GM19328 (cell line): ENCODE results near the gene COX7A1.
"Not testable (repeated sequence)": the region's sequence is repeated elsewhere in the genome, so short reads cannot be mapped to it uniquely, and the experiment has no call there.

Experiments used
- ATAC-seq: cut with Tn5 transposase; IDR thresholded peaks from one replicate; pipeline ENCODE4 v1.9.1; 2021; ENCODE audit warnings: mild to moderate bottlenecking, moderate library complexity; ENCODE audit not compliant: unreplicated experiment

The COX7A1 gene

DNA sequence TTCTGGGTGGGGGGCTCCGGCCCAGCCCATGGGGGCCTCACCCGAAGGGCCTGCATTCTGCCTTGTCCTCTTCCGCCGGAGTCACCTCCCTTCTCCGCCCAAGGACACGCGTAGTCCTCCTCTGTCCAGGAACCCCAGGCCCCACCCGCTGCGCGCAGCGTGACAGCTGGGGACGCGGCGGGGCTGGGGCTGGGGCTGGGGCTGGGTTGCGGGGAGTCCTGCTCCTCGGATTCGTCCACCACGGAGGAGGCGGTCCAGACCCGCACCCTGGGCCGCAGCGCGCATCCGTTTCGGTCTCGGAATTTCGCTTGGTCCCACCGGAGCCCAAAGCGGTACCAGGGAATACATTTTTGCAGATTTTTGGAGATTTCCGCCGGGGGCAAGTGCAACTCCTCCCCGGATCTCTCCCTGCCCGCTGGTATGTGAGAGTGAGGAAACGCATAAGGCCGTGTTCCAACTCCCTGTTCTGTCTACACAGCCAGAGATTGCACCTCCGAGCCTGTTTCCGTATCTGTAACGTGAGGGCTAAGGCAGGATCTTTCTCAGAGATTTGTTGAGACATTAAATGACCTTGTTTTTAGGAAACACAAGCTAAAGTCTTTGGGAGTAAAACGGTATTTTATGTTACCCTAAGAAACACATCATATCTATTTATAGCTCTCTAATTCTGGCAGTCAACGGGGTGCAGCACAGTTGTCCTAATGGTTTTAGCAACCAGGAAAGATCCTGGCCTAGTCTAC is at the start of gene COX7A1:
COX7A1 (minus strand) TSS at position 96 of the 740 bp plus-strand sequence; CDS start at position 56, 40 bp downstream.
- ATAC-seq, result no peak

DNA sequence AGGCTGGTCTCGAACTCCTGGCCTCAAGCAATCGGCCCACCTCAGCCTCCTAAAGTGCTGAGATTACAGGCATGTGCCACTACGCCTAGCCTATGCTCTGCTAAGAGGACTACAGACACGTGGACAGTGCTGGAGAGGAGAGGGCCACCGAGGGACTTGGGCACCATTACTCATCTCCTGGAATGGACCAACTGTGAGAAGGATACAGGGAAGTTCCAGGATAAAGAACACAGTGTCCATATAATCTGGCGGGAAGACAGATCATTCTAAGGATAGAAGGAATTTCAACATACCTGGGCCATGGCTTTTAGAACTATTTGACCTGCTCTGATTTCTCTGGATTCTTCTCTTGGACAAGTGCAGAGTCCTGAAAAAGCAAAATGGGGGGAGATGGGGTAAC is 49.4 kb upstream of the COX7A1 start:
- ATAC-seq, result no peak

DNA sequence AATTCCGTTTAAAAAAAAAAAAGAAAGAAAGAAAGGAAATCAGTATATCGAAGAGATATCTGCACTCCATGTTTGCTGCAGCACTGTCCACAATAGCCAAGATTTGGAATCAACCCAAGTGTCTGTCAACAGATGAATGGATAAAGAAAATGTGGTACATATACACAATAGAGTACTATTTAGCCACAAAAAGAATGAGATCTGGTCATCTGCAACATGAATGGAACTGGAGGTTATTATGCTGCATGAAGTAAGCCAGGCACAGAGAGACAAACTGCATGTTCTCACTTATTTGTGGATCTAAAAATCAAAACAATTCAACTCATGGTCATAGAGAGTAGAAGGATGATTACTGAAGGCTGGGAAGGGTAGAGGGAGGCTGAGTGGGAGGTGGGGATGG is 45.9 kb upstream of the COX7A1 start:
- ATAC-seq, result no peak

DNA sequence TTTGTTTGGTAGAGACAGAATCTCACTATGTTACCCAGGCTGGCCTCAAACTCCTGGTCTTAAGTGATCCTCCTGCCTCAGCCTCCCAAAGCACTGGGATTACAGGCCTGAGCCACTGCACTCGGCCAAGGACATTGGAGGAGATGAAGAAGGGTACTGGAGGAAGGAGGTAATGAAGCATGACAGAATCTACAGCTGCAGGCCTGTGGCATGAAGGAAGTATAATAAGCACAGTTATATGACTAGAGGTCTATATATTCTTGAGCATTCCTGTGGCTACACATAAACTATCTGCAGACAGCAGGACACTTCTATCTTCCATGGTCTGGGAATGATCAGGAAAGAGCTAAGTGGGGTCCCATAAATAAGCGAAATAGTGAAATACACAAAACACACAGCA is 44.0 kb upstream of the COX7A1 start:
- no peak for ATAC-seq

DNA sequence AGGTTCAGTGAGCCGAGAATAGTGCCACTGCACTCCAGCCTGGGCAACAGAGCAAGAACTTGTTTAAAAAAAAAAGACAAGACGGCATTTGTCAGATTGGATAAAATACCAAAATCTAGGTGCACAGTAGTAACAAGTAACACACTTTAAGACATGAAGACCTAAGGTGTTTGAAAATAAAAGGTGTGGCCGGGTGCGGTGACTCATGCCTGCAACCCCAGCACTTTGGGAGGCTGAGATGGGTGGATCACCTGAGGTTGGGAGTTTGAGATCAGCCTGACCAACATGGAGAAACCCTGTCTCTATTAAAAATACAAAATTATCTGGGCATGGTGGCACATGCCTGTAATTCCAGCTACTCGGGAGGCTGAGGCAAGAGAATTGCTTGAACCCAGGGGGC is 34.5 kb upstream of the COX7A1 start:
- ATAC-seq, result not testable (repeated sequence)

DNA sequence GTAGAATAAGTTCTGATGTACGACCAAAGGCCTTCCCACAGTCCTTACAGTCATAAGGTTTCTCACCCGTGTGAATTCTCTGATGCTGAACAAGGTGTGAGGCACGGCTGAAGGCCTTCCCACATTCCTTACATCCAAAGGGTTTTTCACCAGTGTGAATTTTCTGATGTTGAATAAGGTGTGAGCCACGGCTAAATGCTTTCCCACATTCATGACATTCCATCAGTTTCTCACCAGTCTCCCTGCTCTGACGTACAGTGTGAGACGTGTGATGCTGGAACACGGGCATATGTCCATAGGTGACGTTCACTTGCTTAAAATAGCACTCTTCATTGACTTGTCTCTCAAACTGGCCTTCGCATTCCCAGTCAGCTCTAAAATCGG is 31.0 kb upstream of the COX7A1 start:
- ATAC-seq, result no peak

DNA sequence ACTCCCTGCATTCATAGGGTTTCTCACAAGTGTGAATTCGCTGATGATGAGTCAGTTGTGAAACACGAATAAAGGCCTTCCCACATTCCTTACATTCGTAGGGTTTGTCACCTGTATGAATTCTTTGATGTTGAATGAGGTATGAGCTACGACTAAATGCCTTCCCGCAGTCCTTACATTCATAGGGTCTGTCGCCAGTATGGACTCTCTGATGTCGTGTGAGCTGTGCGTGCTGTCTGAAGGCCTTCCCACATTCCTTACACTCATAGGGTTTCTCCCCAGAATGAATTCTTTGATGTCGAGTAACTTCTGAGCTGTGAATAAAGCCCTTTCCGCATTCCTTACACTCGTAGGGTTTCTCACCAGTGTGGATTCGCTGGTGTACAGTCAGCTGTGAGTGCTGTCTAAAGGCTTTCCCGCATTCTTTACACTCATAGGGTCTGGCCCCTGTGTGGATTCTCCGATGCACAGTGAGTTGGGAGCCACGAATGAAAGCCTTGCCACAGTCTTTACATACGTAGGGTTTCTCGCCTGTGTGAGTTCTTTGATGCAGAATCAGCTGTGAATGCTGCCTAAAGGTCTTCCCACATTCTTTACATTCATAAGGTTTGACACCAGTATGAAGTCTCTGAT is 30.5 kb upstream of the COX7A1 start:
- no peak for ATAC-seq

DNA sequence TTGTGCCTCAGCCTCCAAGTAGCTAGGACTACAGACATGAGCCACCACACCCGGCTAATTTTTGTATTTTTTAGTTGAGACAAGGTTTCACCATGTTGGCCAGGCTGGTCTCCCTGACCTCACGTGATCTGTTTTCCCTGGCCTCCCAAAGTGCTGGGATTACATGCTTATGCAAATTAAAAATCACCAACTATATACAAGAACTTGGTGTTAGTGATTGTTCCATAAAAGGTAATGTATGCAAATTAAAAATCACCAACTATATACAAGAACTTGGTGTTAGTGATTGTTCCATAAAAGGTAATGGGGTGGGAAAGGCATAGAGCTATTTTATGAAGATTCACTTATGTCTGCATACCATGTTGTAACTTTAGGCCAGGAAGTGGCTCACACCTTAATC is 26.8 kb upstream of the COX7A1 start:
- ATAC-seq, result not testable (repeated sequence)

DNA sequence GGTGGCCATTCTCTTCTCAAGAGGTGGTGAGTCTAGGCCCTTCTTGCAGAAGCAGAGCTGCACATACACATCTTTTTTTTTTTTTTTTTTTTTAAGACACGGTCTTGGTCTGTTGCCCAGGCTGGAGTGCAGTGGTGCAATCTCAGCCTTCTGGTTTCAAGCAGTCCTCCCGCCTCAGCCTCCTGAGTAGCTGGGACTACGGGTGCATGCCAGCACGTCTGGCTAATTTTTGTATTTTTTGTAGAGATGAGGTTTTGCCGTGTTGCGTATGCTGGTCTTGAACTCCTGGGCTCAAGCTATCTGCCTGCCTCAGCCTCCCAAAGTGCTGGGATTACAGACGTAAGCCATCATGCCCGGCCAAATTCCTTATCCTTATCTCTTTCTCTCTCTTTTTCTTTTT is 21.6 kb upstream of the COX7A1 start:
- ATAC-seq, result not testable (repeated sequence)

DNA sequence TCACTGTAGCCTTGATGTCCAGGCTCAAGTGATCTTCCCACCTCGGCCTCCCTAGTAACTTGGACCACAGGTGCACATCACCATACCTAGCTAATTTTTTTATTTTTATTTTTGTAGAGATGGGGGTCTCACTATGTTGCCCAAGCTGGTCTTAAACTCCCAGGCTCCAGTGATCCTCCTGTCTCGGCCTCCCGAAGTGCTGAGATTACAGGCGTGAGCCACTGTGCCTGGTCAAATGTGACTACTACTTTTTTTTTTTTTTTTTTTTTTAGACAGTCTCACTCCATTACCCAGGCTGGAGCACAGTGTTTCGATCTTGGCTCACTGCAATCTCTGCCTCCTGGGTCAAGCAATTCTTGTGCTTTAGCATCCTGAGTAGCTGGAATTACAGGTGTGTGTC is 20.6 kb upstream of the COX7A1 start:
- no peak for ATAC-seq

DNA sequence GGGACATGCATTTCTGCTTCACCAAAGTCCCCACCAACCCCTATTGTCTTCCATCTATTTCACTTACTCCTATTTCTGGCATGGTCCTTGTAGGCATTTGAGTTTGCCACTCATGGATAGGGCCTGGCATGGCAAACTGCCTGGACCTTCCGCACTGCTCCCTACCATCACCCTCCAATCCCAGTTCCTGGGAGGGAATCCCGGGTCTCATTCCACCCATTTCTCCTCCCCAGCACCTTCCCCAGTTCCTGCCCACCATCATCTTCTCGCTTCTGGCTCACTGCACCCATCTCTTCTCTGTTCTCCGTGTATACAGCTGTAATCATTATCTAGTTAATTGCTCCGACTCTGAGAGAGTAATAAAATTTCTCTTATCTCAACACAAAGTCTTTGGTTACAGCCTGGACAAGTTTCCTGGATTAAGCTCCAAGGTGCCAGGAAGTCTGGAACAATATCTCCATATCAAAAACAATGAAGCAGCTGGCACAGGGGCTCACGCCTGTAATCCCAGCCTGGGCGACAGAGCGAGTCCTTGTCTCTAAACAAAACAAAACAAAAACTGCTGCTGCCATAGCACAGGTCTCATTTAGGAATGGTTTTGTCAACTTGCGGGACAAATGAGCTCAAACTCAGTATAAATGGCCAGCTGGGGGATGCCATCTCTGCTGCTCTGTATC is 17.0 kb upstream of the COX7A1 start:
- no peak for ATAC-seq

DNA sequence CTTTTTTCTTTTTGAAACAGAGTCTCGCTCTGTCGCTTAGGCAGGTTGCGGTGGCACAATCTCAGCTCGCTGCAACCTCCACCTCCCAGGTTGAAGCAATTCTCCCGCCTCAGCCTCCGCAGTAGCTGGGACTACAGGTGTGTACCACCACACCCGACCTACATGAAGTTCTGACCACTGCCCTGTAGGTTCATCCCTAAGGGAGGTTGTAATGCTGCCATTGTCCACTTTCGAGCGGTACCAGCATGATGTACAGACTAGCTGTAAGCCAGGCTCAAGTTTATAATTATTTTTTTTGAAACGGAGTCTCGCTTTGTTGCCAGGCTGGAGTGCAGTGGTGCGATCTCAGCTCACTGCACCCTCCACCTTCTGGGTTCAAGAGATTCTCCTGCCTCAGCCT is 11.6 kb upstream of the COX7A1 start:
- no peak for ATAC-seq

DNA sequence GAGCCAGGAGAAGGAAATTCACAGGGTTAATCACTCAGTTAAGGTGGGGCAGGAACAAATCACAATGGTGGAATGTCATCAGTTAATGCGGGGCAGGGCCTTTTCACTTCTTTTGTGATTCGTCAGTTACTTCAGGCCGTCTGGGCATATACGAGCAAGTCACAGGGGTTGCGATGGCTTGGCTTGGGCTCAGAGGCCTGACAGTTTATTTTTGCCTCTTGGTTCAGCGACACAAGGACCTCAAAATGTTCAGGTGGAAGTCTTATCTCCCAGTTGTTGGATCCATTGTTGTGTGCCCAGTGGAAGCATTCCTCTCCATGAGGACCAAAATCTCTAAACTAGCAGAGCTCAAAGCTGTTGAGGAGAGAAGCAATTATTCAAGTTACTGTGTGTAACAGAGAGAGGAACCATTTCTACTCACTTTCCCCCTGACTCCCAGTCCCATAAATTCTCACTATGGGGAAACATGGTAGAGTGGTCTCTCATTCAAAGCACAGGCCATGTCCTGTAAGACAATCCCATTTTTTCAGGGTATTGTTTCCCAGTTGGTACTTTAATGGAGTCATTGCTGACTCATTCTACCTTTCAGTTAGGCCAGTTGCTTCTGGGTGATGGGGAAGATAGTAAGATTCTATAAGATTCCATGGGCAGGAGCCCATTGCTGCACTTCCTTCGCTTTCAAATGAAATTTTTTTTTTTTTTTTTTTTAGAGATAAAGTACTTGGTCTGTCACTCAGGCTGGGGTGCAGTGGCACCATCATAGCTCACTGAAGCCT is 8.8 kb upstream of the COX7A1 start:
- no peak for ATAC-seq

DNA sequence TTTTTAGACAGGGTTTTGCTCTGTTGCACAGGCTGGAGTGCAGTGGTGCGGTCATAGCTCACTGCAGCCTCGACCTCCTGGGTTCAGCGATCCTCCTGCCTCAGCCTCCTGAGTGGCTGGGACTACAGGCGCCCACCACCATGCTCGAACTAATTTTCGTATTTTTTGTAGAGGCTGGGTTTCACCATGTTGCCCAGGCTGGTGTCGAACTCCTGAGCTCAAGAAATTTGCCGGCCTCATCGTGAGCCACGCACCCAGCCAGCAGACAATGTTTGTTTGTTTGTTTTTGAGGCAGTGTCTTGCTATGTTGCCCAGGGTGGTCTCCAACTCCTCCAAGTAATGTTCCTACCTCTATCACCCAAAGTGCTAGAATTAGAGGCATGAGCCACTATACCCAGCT is 879 bp upstream of the COX7A1 start:
- no peak for ATAC-seq

DNA sequence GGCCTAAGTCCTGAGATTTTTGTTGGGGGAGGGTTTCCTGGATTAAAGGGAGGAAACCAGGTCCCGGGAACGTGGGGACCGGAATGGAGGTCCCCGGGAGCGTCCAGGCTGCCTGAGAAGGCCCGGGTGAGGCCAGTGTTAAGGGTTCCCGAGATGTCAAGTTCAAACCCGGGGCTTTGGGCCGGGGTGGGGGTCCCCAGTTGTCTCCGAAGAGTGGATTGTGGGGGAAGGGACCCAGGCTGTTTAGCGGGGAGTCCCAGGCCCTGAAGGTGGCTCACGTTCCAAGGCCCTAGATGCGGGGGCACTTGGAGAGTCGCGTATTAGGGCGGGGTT is 262 bp downstream of the COX7A1 start:
- ATAC-seq, result no peak

DNA sequence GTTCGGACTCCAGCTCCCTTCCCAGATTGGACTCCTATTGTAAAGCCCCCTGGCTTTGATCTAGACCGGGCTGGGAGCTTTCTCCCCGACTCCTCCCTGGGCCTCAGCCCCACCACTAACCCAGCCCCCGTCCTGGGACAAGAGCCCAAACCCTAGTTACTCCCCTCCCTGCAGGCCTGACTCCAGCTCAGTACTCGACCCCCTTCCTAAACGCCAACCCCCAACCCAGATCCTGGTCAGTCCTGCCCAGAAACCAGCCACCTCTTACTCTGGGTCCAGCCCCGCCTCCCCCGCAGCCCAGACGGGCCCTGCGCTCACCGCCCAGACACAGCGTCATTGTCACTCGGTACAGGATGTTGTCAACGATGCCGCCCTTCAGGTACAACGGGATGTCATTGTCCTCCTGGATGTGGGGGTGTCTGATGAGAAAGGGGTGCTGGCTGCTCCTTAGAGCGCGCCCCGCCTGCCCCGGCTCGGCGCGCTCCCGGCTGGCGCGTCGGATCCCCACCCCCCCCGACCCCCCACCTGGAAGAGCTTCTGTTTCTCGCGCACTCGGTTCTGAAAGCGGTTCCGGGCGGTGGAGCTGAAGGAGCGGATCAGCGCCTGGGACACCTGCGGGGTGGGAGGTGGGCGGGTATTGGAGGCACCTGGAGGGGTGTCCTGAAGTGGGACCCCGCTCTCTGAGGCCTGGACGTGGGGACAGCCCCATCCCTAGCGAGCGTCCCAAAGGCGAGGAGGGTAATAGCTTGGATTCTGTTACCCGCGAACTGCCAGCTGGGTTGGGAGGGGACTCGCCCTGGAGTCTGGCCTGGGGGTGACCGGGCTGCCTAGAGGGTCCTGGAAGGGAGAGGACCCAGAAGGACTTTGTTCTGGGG is 866 bp downstream of the COX7A1 start:
- no peak for ATAC-seq

DNA sequence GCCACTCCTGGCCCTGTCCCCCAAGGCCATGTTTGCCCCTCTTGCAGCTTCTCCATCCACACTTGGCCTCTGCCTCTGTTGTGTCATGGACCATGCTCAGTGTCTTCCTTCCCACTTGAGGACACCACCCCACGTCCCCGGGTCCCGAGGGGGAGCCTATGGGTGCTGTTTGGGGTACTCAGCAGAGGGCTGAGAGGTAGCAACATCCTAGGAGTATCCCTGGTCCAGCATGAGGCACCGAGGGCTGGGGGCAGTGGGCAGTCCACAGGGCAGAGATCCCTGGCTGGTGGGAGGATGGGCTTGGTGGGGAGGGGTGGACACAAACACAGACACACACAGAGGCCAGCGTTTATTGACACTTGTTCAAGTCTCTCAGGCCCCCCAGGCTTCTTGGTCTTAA is 1.7 kb downstream of the COX7A1 start:
- ATAC-seq, result no peak

DNA sequence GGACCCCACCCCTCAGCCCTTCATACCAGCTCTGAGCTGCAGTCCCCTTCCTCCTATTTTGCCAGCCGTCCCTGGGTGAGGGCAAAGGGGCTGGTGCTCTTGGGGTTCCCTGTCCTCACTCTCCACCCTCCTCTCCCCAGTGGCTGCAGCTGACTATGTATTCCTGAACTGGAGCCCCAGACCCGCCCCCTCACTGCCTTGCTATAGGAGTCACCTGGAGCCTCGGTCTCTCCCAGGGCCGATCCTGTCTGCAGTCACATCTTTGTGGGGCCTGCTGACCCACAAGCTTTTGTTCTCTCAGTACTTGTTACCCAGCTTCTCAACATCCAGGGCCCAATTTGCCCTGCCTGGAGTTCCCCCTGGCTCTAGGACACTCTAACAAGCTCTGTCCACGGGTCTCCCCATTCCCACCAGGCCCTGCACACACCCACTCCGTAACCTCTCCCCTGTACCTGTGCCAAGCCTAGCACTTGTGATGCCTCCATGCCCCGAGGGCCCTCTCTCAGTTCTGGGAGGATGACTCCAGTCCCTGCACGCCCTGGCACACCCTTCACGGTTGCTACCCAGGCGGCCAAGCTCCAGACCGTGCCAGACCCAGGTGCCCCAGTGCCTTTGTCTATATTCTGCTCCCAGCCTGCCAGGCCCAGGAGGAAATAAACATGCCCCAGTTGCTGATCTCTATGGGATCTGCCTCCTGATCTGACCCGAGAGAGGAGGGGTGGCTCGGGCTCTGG is 2.4 kb downstream of the COX7A1 start:
- no peak for ATAC-seq

DNA sequence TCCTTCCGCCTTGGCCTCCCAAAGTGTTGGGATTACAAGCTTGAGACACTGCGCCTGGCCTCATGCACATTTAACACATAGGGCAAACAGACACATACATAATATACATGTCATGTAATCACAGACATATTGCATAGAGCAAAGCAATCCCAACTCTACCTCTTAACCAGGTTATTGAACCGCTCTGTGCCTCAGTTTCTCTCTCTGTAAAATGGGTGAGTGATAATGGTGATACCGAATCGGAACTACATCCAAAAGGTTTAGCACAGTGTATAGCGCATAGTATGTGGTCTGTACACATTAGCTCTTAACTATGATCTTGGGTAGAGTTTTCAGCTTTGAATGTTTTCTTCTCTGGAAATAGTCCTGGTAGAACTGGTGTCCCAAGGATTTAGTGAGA is 7.6 kb downstream of the COX7A1 start:
- ATAC-seq, result no peak

DNA sequence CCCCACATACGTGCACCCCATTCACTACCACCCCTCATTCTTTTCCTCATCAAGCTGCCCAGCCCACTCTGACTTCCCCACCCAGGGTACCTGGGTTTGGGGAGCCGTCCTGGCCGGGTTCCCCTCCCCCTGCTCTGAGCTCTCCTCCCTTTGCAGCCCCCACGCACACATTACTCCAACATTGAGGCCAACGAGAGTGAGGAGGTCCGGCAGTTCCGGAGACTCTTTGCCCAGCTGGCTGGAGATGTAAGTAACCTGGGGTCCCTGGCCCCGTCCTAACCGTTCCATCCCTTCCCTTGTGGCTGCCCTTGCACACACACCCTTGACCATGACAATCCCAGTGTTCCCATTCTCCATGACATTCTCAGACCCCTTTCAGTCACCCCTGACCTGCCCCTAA is 9.8 kb downstream of the COX7A1 start:
- no peak for ATAC-seq
